K562 treated with DMSO at 1 percent for 4 hours (cell line): ENCODE data around the gene ADCK2. TPM values are rescaled to one million over a fixed set of nuclear protein-coding genes. Genes with fewer than 3 reads are reported as not detected.

Source experiments
- total RNA-seq: library from RNA; unstranded; fragments of 300-600 nt; gene quantifications from 2 replicates; pipeline ENCODE4 v1.2.3, GENCODE V29; 2022; ENCODE audit not compliant: insufficient read depth

Gene ADCK2
- 12.7 and 22.6 TPM in 2 replicates for total RNA-seq

GRCh38 chr7:140672382-140673062 lies at the start of gene ADCK2:
ADCK2 (plus strand) TSS chr7:140672945; CDS start chr7:140673331, 386 bp downstream.

GRCh38 chr7:140640727-140641523 lies 31.8 kb upstream of the ADCK2 start, which contains the start of gene DENND2A:
DENND2A (minus strand) TSS chr7:140640813; CDS start chr7:140602397, 38,416 bp downstream.

GRCh38 chr7:140696680-140697446 lies 24.1 kb downstream of the ADCK2 start, which contains the start of gene NDUFB2:
NDUFB2 (plus strand) TSS chr7:140696708; CDS start chr7:140696745, 37 bp downstream.

Other genes starting within 250 kb of the ADCK2 start
- gene MKRN1, start 193.4 kb upstream of the ADCK2 start, total RNA-seq, result 107 and 108 TPM in 2 replicates
- not detected in 2 replicates for gene DENND2A, start 32.1 kb upstream of the ADCK2 start, total RNA-seq
- gene NDUFB2, start 23.8 kb downstream of the ADCK2 start, total RNA-seq, result 270 and 355 TPM in 2 replicates